HL-60/S4 (cell line): ENCODE data around the gene GNLY.

Source experiments
- in situ Hi-C: fragments of 300-500 bp; cut with MboI; formaldehyde crosslinking; loops from 2 replicates; pipeline ENCODE4 v1.14.3; 2022; ENCODE audit warnings: low sequenced_read_pairs

GNLY gene

GRCh38 chr2:85741211-85741832, 47.2 kb downstream of the GNLY start:
- in situ Hi-C loops: loop anchor here (5.0 kb wide), 1 partner anchor 71 kb away; no protein-coding TSS in a partner anchor

- in situ Hi-C loops: loop anchor here (5.0 kb wide), 1 partner anchor 70 kb away; no protein-coding TSS in a partner anchor
These were observed 47.8 kb downstream of the GNLY start for GRCh38 chr2:85741833-85742455.

GRCh38 chr2:85743304-85743978, 49.3 kb downstream of the GNLY start:
- in situ Hi-C loops: loop anchor here (5.0 kb wide), 1 partner anchor 69 kb away; no protein-coding TSS in a partner anchor

GRCh38 chr2:85744055-85744454, 49.9 kb downstream of the GNLY start:
- in situ Hi-C loops: loop anchor here (5.0 kb wide), 1 partner anchor 68 kb away; no protein-coding TSS in a partner anchor

GRCh38 chr2:85744741-85745601, 50.8 kb downstream of the GNLY start:
- in situ Hi-C loops: loop anchor here (5.0 kb wide), 1 partner anchor 67 kb away; no protein-coding TSS in a partner anchor

- in situ Hi-C loops: no loop called here
These were observed 51.5 kb downstream of the GNLY start for GRCh38 chr2:85745619-85746018.

GRCh38 chr2:85746321-85747004, 52.3 kb downstream of the GNLY start:
- in situ Hi-C loops: no loop called here

GRCh38 chr2:85747441-85747840, 53.3 kb downstream of the GNLY start:
- in situ Hi-C loops: no loop called here

- in situ Hi-C loops: no loop called here
These were observed 54.0 kb downstream of the GNLY start for GRCh38 chr2:85748039-85748734.
